ENCODE data around the gene NDUFV3.
"Not testable (repeated sequence)": the region's sequence is repeated elsewhere in the genome, so short reads cannot be mapped to it uniquely, and the experiment has no call there.

The NDUFV3 gene

GRCh38 chr21:42892931-42893755, at the start of gene NDUFV3:
Gene NDUFV3 (plus strand): TSS chr21:42893309. CDS start chr21:42893334, 25 bp downstream.
- peak; percentile 92 to 100 (median 99) for DNase-seq

GRCh38 chr21:42844411-42845113, 48.5 kb upstream of the NDUFV3 start:
- peak in 33 of 56 donors; percentile 12 to 61 (median 39) for DNase-seq

- DNase-seq: peak in 29 of 56 donors; percentile 6 to 76 (median 32)
Observed at GRCh38 chr21:42845296-42845965, 47.7 kb upstream of the NDUFV3 start.

GRCh38 chr21:42846221-42846620, 46.9 kb upstream of the NDUFV3 start:
- DNase-seq: no peak

GRCh38 chr21:42847051-42847707, 45.9 kb upstream of the NDUFV3 start:
- no peak for DNase-seq

GRCh38 chr21:42847726-42848125, 45.4 kb upstream of the NDUFV3 start:
- DNase-seq: no peak

GRCh38 chr21:42848144-42848931, 44.8 kb upstream of the NDUFV3 start:
- DNase-seq: not testable (repeated sequence)

GRCh38 chr21:42848932-42849758, 44.0 kb upstream of the NDUFV3 start:
- no peak for DNase-seq

GRCh38 chr21:42849759-42850412, 43.2 kb upstream of the NDUFV3 start:
- DNase-seq: no peak

- DNase-seq: no peak
Observed at GRCh38 chr21:42850463-42850862, 42.6 kb upstream of the NDUFV3 start.

GRCh38 chr21:42850866-42851391, 42.2 kb upstream of the NDUFV3 start:
- DNase-seq: no peak

- no peak for DNase-seq
Observed at GRCh38 chr21:42851812-42852665, 41.1 kb upstream of the NDUFV3 start.

GRCh38 chr21:42852925-42853570, 40.1 kb upstream of the NDUFV3 start:
- no peak for DNase-seq

GRCh38 chr21:42853621-42854020, 39.5 kb upstream of the NDUFV3 start:
- DNase-seq: no peak

GRCh38 chr21:42854246-42855010, 38.7 kb upstream of the NDUFV3 start:
- DNase-seq: no peak

GRCh38 chr21:42855171-42855936, 37.8 kb upstream of the NDUFV3 start:
- no peak for DNase-seq

Data from nucleus accumbens (tissue), 56 donors.